Limb (tissue), 2 donors: Measurements from ENCODE around the gene SNX30.

Experiments used
- DNase-seq, 2 donors: peaks; one replicate each; pipeline ENCODE4 v3.0.0-alpha.2; 2016; ENCODE audit errors: extremely low spot score in 2 of 2

Gene SNX30

GRCh38 chr9:112822618-112823017 is 72.1 kb downstream of the SNX30 start:
- DNase-seq: no peak

GRCh38 chr9:112823257-112823656 is 72.7 kb downstream of the SNX30 start:
- DNase-seq: no peak

GRCh38 chr9:112831281-112831851 is 80.8 kb downstream of the SNX30 start:
- no peak for DNase-seq

DNA sequence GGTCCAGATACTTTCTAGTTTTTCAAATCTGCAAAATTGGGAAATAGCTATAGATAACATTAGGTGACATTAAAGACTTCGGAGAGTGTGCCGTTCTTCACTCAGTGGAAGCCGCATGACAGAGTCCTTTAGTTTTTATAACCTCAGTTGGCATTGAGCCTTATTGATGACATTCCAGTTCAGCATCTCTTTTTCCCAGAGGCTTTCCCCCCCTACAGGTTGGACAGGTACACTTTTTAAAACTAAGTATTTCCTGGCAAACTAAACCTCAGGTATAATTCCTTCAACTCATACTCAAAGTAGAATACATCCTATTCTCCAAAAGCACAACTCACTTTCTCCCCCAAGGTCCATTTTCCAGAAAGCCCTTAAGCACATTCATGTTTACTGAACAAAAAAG is 81.4 kb downstream of the SNX30 start:
- no peak for DNase-seq

- DNase-seq: no peak
These were observed 82.5 kb downstream of the SNX30 start for GRCh38 chr9:112833081-112833480.

DNA sequence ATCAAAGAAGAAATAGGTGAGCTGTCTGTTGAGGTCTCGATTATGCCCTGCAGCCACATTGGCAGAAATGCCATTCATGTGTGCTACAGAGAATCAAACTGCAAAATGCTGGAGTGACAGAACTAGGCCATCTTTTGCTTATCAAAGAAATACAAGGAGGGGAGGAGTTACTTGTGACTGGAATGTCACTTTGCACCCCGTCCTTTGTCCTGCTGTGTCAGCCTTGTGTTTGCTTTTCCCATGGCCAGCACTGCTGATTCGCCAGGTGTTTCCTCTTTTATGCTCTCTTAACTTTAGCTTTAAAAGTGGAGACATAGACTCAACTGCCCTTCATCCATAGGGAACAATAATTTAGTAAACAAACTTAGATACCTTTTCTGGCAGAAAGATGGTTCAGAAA is 85.8 kb downstream of the SNX30 start:
- DNase-seq: no peak

- no peak for DNase-seq
These were observed 87.8 kb downstream of the SNX30 start for GRCh38 chr9:112838342-112838741.

- DNase-seq: no peak
These were observed 88.8 kb downstream of the SNX30 start for GRCh38 chr9:112839331-112839730.

DNA sequence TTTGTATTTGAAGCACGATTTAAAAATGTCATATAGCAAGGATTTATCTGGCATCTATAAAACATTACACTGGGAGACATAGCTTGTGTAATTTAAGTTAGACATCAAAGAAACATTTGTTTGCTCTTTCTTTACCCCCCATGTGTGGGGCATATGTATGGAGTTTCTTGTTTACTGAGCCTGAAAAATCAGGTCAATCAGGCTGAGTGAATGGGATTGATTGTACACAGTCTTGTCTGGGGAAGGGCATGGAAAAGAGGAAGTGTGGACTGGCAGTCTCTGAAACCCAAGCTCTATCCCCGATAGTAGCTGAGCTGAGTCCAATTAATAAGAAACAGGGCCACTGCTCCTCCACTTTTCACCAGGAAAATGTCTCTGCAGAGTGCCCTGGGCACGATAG is 90.7 kb downstream of the SNX30 start:
- no peak for DNase-seq

DNA sequence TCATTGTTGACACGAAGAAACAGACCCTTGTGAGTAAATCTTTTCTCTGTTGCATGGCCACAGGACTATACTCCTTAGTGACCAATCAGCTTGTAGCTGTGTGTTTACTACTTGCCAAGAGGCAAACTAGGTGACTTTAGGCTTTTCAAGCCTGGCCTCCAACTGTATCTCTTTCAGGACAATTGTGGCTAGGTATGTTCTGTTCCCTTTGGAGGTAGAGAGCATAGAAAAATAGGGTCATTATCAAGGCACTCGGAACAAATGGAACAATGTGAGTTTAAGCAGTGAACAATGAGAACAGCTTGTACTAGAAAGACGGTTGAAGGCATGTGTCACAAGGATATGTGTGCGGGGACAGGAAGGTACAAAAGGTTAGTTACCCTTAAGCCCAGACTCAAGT is 92.0 kb downstream of the SNX30 start:
- no peak for DNase-seq

GRCh38 chr9:112844771-112845542 is 94.4 kb downstream of the SNX30 start:
- peak; percentile 75 to 85 for DNase-seq

GRCh38 chr9:112846528-112847488 is 96.2 kb downstream of the SNX30 start:
- no peak for DNase-seq

DNA sequence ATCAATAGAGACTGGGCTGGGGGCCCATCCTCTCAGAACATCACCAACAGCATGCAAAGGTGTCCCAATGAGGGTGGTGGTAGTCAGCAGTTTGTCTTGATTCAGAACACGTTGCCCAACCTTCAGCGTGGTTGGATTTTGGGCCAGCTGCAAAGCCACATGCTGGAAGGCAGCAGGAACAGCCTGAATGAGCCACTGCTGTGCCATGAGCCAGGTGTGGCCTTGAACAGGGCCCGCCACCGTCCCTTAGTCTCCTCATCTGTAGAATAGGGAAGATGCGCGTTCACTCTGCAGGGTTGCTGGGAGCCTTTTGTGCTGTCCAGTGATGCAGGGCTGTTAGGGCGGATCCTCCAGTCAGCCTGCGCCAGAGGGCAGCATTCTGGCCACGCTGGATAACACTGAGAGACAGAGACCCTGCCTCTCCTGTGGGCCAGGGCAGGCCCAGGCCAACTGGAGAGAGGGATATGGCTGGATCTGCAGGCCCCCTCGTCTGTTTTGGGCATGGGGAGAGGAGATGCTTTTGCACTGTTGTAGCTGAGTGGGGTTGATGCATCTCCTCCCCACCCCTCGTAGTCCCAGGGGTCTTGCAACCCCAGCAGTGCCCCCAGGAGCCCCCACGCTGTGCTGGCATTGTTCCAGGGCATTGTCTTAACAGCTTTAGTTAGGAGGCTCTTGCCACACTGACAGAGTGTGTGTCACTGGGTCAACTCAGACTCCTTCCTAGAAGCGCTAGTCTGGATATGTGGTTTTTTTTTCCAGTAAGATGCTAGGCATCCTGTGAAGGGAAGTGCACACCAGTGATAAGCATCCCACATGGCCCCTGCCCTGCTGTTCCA is 98.0 kb downstream of the SNX30 start:
- DNase-seq: no peak

DNA sequence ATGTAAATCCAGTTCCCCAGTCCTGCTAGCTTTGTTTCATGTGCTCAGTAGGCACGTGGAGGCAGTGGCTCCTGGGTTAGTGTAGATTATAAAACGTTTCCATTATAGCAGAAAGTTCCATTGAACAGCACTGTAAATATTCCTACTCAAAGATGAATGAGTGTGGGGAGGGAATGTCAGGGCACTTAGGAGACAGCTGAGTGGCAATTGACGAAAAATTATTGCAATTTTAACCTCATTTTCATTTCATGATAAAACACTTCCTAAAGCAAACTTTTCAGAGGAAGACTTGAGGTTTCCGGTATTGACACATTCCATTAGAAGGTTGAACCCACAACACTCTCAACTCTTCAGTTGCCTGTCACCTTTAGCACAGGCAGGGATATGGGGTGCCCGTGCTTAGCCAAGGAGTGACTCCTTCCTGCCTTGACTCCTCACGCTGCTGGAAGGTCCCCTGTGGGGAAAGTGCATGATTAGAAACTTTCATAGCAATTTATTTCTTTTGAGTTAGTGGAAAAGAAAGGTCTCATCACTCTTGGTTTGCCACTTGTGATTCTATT is 98.9 kb downstream of the SNX30 start:
- no peak for DNase-seq

- DNase-seq: no peak
These were observed 100.3 kb downstream of the SNX30 start for GRCh38 chr9:112850840-112851239.

DNA sequence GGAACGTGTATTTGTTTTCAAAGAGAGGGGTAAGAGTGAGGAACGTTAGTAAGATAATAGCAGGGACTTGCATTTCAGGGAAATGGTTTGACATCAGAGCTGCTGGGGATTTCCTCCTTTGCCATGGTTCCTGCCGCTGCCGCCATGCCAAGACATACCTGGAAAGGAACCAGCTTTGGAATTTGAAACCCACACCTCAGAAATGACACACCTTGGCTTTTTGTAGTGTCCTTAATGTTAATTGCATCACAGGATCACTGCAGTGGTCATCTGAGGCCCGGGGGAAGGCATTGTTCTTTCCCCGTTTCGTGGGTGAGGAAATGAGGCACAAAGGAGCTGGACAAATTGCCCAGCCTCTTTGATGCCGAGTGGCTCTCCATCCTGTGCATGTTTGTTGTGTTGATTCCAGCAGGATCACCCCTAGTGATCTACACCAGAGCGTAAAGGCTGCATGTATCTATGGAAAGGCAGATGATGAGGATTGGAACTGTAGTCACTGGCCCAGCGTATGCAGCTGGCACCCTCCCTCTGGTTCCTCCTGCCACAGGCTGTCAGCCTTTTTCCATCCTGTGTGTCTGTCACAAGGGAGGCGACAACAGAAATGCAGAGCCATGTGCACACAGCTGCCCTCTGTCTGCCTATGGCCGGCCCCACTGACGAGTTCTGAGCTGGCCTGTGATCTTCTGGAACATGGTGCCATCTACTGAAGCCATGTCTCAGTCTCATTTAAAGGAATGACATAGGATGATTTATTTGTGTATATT is 102.4 kb downstream of the SNX30 start:
- peak in 1 of 2 donors; percentile 10 for DNase-seq

DNA sequence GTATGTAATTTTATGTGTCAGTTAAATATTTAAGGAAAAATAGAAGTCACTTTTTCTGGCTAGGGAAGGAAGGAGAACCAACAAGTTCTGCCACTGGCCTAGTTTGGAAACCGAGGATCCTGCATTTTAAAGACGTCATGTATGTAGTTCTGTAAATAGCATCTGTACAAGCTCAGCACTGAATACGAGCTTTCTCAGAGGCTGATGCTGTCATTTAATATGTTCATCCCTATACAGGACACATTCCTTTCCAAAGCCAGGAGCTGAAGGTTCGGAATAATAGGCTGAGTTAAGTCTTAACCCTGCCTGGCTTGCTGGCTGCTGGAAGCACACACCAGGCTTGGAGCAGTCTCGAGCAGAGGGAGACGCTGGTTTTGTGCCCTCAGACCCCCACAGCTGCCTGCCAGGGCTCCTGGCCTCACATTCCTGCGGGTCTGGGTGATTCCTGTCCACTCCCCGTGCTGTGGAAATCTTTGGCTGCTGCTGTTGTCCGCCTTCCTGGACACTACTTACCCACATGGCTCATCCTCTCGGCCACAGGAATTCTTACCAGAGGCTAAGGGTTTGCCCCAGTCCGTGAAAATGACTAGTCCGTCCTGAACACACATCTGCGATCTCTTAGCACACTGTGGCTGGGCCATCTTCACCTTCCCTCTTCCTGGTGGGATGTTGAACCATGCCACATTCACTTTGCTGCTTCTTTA is 103.5 kb downstream of the SNX30 start:
- DNase-seq: no peak

DNA sequence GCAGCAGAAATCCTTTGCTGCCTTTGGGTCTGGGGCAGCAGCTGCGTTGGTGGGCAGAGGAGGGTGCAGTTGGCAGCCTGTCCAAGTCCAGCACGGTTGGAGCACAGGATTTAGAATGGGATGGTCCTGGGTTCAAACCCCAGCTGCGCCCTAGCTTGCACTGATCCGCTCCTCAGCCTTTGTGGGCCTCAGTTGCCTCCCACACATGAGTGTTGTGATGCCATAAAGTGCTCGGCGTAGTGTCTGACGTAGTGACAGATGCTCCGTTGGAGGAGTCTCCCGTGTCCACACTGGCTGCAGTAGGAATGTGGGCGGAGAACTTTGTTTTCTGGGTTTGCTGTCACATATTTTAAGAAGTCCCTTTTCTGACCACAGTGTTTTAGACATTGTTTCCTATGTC is 104.1 kb downstream of the SNX30 start:
- no peak for DNase-seq

DNA sequence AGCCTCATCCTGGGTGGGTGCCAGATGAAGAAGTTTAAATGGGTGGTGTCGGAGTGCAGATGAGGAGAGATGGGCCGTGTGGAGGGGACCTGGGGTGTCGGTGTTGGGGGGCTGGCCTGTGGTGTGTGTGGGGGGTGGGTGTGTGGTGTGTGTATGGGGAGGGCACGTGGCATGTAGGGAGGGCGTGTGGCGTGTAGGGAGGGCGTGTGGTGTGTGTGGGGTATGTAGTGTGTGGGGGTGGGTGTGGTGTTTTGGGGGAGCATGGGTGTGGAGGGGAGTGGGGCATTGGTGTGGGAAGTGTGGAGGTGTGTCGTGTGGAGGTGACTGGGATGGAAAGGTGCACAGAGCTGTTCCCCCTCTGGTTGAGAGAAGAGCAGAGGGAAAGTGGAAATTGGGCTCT is 105.6 kb downstream of the SNX30 start:
- no peak for DNase-seq

DNA sequence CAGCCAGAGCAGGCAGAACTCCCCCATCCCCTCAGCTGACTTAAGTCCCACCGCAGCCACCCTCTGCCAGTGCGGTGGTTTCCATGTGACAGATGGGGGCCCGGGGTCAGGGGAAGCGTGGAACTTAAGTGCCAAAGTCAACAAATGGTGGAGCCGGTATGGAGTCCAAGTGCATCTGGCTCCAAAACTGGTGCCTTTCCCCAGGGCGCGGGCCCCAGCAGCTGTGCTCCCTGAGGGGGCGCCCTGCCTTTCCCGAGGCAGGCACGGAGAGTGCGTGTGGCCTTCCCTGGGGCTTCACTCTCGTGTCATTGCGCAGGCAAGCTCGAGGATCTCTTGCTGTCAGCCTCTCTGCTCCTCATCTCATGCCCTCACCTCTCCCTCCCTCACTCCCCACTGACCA is 106.3 kb downstream of the SNX30 start:
- DNase-seq: no peak
